K562 (cell line): ENCODE results near the gene ZNF593OS. TPM values are rescaled to one million over a fixed set of nuclear protein-coding genes. Genes with fewer than 3 reads are reported as not detected.

ENCODE experiments used
- ETV5 ChIP-seq: sonication (generic); formaldehyde crosslinking; IDR thresholded peaks from 2 replicates; pipeline ENCODE4 v1.4.0; 2020; ENCODE audit warnings: low read depth, mild to moderate bottlenecking, missing genetic modification reagents
- JUN ChIP-seq, 2 experiments: sonication (generic) in 1 of 2; formaldehyde crosslinking in 1 of 2; IDR thresholded peaks; 2 replicates each; pipeline versions ENCODE4 v1.6.1 to v1.8.0; 2012 to 2022; ENCODE audit warnings: borderline replicate concordance in 2 of 2, mild to moderate bottlenecking in 2 of 2, improper control_type of control experiment in 1 of 2, low read depth in 1 of 2, low read length in 1 of 2, missing genetic modification reagents in 1 of 2
- PPARD ChIP-seq: fragments of 250-450 bp; sonication (Bioruptor Pico); IDR thresholded peaks from 2 replicates; pipeline ENCODE4 v1.8.0; 2022; ENCODE audit warnings: inconsistent platforms, mild to moderate bottlenecking, moderate library complexity
- PTRF ChIP-seq: fragments of 450-650 bp; IDR thresholded peaks from 2 replicates; pipeline ENCODE4 v1.6.1; 2016; ENCODE audit warnings: mild to moderate bottlenecking, missing genetic modification characterization, missing compliant biosample characterization
- ZBTB7A ChIP-seq: IDR thresholded peaks from 2 replicates; pipeline ENCODE4 v1.6.1; 2011; ENCODE audit warnings: low read depth, mild to moderate bottlenecking, low read length, moderate library complexity, borderline replicate concordance; ENCODE audit not compliant: control insufficient read depth
- ZFP30 ChIP-seq: fragments of 250-450 bp; sonication (Bioruptor Pico); IDR thresholded peaks from 2 replicates; pipeline ENCODE4 v1.8.0; 2022; ENCODE audit warnings: moderate library complexity, mild to moderate bottlenecking, inconsistent platforms, borderline replicate concordance
- ZFP91 ChIP-seq: sonication (generic); formaldehyde crosslinking; IDR thresholded peaks from 2 replicates; pipeline ENCODE4 v1.8.0; 2022; ENCODE audit warnings: mild to moderate bottlenecking, missing genetic modification reagents
- ZNF551 ChIP-seq: fragments of 250-450 bp; sonication (Bioruptor Pico); IDR thresholded peaks from 2 replicates; pipeline ENCODE4 v1.5.0; 2021; ENCODE audit warnings: mild to moderate bottlenecking, moderate library complexity
- ZNF644 ChIP-seq: fragments of 200-800 bp; sonication (Bioruptor generic); IDR thresholded peaks from 2 replicates; pipeline ENCODE4 v1.6.1; 2016; ENCODE audit warnings: low read depth, missing genetic modification characterization, missing compliant biosample characterization
- polyA plus RNA-seq, 8 experiments: library from polyadenylated mRNA; depleted of rRNA in 4 of 8; stranded (reverse) in 5 of 8; unstranded in 3 of 8; fragments of >200 nt; fragmentation: Nextera tagmentation in 2 of 8; fragmentation: Illumina TruSeq in 1 of 8; extraction: Ambion mirVana in 2 of 8; extraction: Trizol in 1 of 8; gene quantifications; 2 replicates each; pipeline versions ENCODE4 v1.2.1 to v1.2.3, GENCODE V29; 2011 to 2014; ENCODE audit warnings: inconsistent platforms in 1 of 8, missing spikeins in 1 of 8
- total RNA-seq, 7 experiments: library from RNA; depleted of rRNA in 6 of 7; stranded (reverse); fragments of >200 nt in 6 of 7; fragmentation: Illumina TruSeq in 2 of 7; extraction: Trizol in 2 of 7; gene quantifications; 2 replicates each; pipeline versions ENCODE4 v1.2.1 to v1.2.3, GENCODE V29; 2011 to 2021; ENCODE audit warnings: low replicate concordance in 1 of 7

The ZNF593OS gene
- total and polyA plus RNA-seq, 9 of the 15 experiments (the other 6 are each of a cell fraction or from before 2014, with no cell fraction given), result 0.24 to 0.27 TPM; not detected in 7

GRCh38 chr1:26156285-26157038, 15.2 kb downstream of the ZNF593OS start (continued):
- TF ChIP-seq PPARD (CRISPR knock-in tag) (no peak), JUN (IDR thresholded peaks at IDR 0.05; ENCODE audit: borderline replicate concordance, low read depth, low read length) (no peak), JUN (CRISPR knock-in tag; IDR thresholded peaks at IDR 0.05; ENCODE audit: borderline replicate concordance) (0 out of 2 replicates have a peak, but pooled peaks have one; percentile 49), ZBTB7A (0 out of 2 replicates have a peak, but pooled peaks have one; percentile 19), ZNF551 (CRISPR knock-in tag) (no peak), ZFP30 (CRISPR knock-in tag) (no peak), PTRF (tag) (no peak), ZFP91 (0 out of 2 replicates have a peak, but pooled peaks have one; percentile 23), ETV5 (CRISPR knock-in tag) (no peak), ZNF644 (tag) (no peak)
